RWPE1 (cell line): ENCODE data around the gene ACOT7.
"Not testable (repeated sequence)": the region's sequence is repeated elsewhere in the genome, so short reads cannot be mapped to it uniquely, and the experiment has no call there.

Experiments used
- CTCF ChIA-PET: fragments of 350-600 bp; sonication (Branson Sonifier 250); formaldehyde crosslinking; extraction: SDS; loops from one replicate; lab custom pipeline; 2021; lab: Yijun Ruan, JAX
- POLR2A ChIA-PET: fragments of 400-600 bp; formaldehyde crosslinking; extraction: SDS; loops from one replicate; lab custom pipeline; 2020; ENCODE audit warnings: antibody characterized with exemption; ENCODE audit not compliant: low non-redundant PET; lab: Yijun Ruan, JAX
- DNase-seq: peaks from one replicate; pipeline ENCODE4 v3.0.0; 2012; ENCODE audit warnings: low spot score
- H3K27ac ChIP-seq: fragments of 450-650 bp; 2 replicates; pipeline ENCODE4 v1.5.1; 2017
- CTCF ChIP-seq: fragments of 450-650 bp; conservative IDR thresholded peaks from 2 replicates; pipeline ENCODE4 v1.5.1; 2017; ENCODE audit warnings: low read depth, mild to moderate bottlenecking

The ACOT7 gene

GRCh38 chr1:6399294-6399693 lies 5.7 kb upstream of the ACOT7 start:
- ChIA-PET POLR2A (no interaction called here), CTCF (interaction anchor here (1.0 kb wide), 1 partner anchor 91 kb away, joined by 5 read pairs; no protein-coding TSS in a partner anchor)
- no peak for DNase-seq
- no peak for TF ChIP-seq CTCF
- H3K27ac ChIP-seq: no peak overlapping the region

- no peak overlapping the region for H3K27ac ChIP-seq
- ChIA-PET POLR2A (no interaction called here), CTCF (interaction anchor here (0.8 to 1.5 kb wide), 2 partner anchors 35 to 37 kb away, joined by 3 to 4 read pairs; no protein-coding TSS in a partner anchor)
- no peak for DNase-seq
- no peak for TF ChIP-seq CTCF
Measured at GRCh38 chr1:6397844-6398441, 4.4 kb upstream of the ACOT7 start.

GRCh38 chr1:6396998-6397397 lies 3.4 kb upstream of the ACOT7 start:
- no peak overlapping the region for H3K27ac ChIP-seq
- peak; percentile 37 for TF ChIP-seq CTCF
- POLR2A ChIA-PET: interaction anchor here (0.7 kb wide), 1 partner anchor 38 kb away, joined by 14 read pairs; no protein-coding TSS in a partner anchor
- DNase-seq: no peak
- CTCF ChIA-PET: interaction anchor here (0.7 to 1.5 kb wide), 2 partner anchors 36 to 242 kb away, joined by 4 to 6 read pairs; no protein-coding TSS in a partner anchor

- H3K27ac ChIP-seq, POLR2A ChIA-PET, DNase-seq: not testable (repeated sequence)
- CTCF ChIA-PET: interaction anchor here (1.3 kb wide), 1 partner anchor 149 kb away, joined by 5 read pairs; no protein-coding TSS in a partner anchor
Measured at GRCh38 chr1:6395781-6396244, 2.2 kb upstream of the ACOT7 start.

- POLR2A ChIA-PET: interaction anchor here (0.6 kb wide), 1 partner anchor 12 kb away, joined by 4 read pairs; no protein-coding TSS in a partner anchor
- H3K27ac ChIP-seq: peak overlapping the region; percentile 95
- DNase-seq: not testable (repeated sequence)
- CTCF ChIA-PET: interaction anchor here (1.0 to 1.3 kb wide), 2 partner anchors 47 to 149 kb away, joined by 3 to 5 read pairs; no protein-coding TSS in a partner anchor
Measured at GRCh38 chr1:6395130-6395529, 1.6 kb upstream of the ACOT7 start.

- peak overlapping the region; percentile 95 for H3K27ac ChIP-seq
- no peak for TF ChIP-seq CTCF
- ChIA-PET CTCF (interaction anchor here (1.0 to 1.7 kb wide), 2 partner anchors 12 to 147 kb away, joined by 3 to 4 read pairs; no protein-coding TSS in a partner anchor), POLR2A (no interaction called here)
- no peak for DNase-seq
Measured at GRCh38 chr1:6392809-6393399, 663 bp downstream of the ACOT7 start.

GRCh38 chr1:6391951-6392808 lies 1.4 kb downstream of the ACOT7 start:
- no peak for DNase-seq
- CTCF ChIA-PET: interaction anchor here (1.0 kb wide), 2 partner anchors 12 to 32 kb away, joined by 3 to 4 read pairs; no protein-coding TSS in a partner anchor
- POLR2A ChIA-PET: interaction anchor here (0.7 kb wide), 1 partner anchor 24 kb away, joined by 5 read pairs; no protein-coding TSS in a partner anchor
- peak overlapping the region; percentile 95 for H3K27ac ChIP-seq
- no peak for TF ChIP-seq CTCF
